ENCODE data around the gene PARVG.
A peak's percentile ranks its signal among the peaks of the same experiment; 100 is the strongest.

DNA sequence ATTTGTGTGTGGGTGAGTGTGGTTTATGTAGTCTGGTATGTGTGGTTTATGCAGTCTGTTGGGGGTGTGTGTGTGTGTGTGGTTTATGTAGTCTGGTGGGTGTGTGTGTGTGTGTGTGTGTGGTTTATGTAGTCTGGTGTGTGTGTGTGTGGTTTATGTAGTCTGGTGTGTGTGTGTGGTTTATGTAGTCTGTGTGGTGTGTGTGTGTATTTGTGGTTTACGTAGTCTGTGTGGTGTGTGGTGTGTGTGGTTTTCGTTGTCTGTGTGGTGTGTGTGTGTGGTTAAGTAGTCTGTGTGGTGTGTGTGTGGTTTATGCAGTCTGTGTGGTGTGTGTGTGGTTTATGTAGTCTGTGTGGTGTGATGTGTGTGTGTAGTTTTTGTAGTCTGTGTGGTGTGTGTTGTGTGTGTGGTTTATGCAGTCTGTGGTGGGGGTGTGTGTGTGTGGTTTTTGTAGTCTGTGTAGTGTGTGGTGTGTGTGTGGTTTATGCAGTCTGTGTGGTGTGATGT lies 26.2 kb upstream of the PARVG start:
- TF ChIP-seq, protein P1, sequence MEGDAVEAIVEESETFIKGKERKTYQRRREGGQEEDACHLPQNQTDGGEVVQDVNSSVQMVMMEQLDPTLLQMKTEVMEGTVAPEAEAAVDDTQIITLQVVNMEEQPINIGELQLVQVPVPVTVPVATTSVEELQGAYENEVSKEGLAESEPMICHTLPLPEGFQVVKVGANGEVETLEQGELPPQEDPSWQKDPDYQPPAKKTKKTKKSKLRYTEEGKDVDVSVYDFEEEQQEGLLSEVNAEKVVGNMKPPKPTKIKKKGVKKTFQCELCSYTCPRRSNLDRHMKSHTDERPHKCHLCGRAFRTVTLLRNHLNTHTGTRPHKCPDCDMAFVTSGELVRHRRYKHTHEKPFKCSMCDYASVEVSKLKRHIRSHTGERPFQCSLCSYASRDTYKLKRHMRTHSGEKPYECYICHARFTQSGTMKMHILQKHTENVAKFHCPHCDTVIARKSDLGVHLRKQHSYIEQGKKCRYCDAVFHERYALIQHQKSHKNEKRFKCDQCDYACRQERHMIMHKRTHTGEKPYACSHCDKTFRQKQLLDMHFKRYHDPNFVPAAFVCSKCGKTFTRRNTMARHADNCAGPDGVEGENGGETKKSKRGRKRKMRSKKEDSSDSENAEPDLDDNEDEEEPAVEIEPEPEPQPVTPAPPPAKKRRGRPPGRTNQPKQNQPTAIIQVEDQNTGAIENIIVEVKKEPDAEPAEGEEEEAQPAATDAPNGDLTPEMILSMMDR (IDR thresholded peaks at IDR 0.05; ENCODE audit: insufficient read depth, low read length), result no peak
- 0 out of 2 replicates have a peak, but pooled peaks have one; percentile 31 for TF ChIP-seq POLR2AphosphoS5 (IDR thresholded peaks at IDR 0.05; ENCODE audit: low read depth)
- TF ChIP-seq, protein P2, sequence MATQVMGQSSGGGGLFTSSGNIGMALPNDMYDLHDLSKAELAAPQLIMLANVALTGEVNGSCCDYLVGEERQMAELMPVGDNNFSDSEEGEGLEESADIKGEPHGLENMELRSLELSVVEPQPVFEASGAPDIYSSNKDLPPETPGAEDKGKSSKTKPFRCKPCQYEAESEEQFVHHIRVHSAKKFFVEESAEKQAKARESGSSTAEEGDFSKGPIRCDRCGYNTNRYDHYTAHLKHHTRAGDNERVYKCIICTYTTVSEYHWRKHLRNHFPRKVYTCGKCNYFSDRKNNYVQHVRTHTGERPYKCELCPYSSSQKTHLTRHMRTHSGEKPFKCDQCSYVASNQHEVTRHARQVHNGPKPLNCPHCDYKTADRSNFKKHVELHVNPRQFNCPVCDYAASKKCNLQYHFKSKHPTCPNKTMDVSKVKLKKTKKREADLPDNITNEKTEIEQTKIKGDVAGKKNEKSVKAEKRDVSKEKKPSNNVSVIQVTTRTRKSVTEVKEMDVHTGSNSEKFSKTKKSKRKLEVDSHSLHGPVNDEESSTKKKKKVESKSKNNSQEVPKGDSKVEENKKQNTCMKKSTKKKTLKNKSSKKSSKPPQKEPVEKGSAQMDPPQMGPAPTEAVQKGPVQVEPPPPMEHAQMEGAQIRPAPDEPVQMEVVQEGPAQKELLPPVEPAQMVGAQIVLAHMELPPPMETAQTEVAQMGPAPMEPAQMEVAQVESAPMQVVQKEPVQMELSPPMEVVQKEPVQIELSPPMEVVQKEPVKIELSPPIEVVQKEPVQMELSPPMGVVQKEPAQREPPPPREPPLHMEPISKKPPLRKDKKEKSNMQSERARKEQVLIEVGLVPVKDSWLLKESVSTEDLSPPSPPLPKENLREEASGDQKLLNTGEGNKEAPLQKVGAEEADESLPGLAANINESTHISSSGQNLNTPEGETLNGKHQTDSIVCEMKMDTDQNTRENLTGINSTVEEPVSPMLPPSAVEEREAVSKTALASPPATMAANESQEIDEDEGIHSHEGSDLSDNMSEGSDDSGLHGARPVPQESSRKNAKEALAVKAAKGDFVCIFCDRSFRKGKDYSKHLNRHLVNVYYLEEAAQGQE (IDR thresholded peaks at IDR 0.05; ENCODE audit: insufficient replicate concordance, low read depth), result no peak

Measured in HL-60 (cell line).